H1 (cell line): ENCODE measurements around the gene VPS26B. TPM values are rescaled to one million over a fixed set of nuclear protein-coding genes. Genes with fewer than 3 reads are reported as not detected.

ENCODE experiments used
- KDM4A ChIP-seq: IDR thresholded peaks from one replicate; pipeline ENCODE4 v1.7.1; 2012; ENCODE audit warnings: low read depth, mild to moderate bottlenecking, moderate library complexity, low read length, inconsistent platforms; ENCODE audit not compliant: severe bottlenecking
- KDM5A ChIP-seq: fragments of 200-600 bp; IDR thresholded peaks from 2 replicates; pipeline ENCODE4 v1.7.1; 2012; ENCODE audit warnings: mild to moderate bottlenecking, low read length, inconsistent platforms, mixed read lengths
- polyA plus RNA-seq, 7 experiments: library from polyadenylated mRNA; depleted of rRNA in 3 of 7; stranded (reverse) in 5 of 7; unstranded in 2 of 7; fragments of >200 nt in 5 of 7; fragments of 200-250 nt in 2 of 7; gene quantifications; 1 replicate in 5 of 7; 2 replicates in 1 of 7; 4 replicates in 1 of 7; pipeline versions ENCODE4 v1.2.1 to v1.2.3, GENCODE V29; 2011 to 2013; ENCODE audit warnings: missing spikeins in 2 of 7, mixed read lengths in 2 of 7
- total RNA-seq: library from RNA; stranded (reverse); fragmentation: NEBNext Ultra II Directional; extraction: Animal tissue kit (Norgen Biotek cat#: 25700); gene quantifications from 2 replicates; pipeline ENCODE4 v1.2.1, GENCODE V29; 2021

The VPS26B gene
- total and polyA plus RNA-seq, 2 of the 8 experiments (the other 6 are each of a cell fraction or from before 2014, with no cell fraction given), result 18.3 to 27.0 TPM

- TF ChIP-seq KDM4A, result no peak
- no peak for TF ChIP-seq KDM5A
These were observed 66.7 kb downstream of the VPS26B start (continued) for GRCh38 chr11:134291196-134291595.
